CD4-positive, alpha-beta T cell treated with Interleukin-10 for 1 hour (primary cell): ENCODE results near the gene ZFP37.
"Not testable (repeated sequence)": the region's sequence is repeated elsewhere in the genome, so short reads cannot be mapped to it uniquely, and the experiment has no call there.

Source experiments
- DNase-seq: peaks from one replicate; pipeline ENCODE4 v3.0.0-alpha.2; 2020

ZFP37 gene

GRCh38 chr9:113056191-113057106 is at the start of gene ZFP37:
TSS of gene ZFP37 (minus strand) at chr9:113056724. CDS start at chr9:113056688, 36 bp downstream.
- peak; percentile 79 for DNase-seq

- DNase-seq, result not testable (repeated sequence)
Measured at GRCh38 chr9:113105345-113105744, 48.8 kb upstream of the ZFP37 start.

- no peak for DNase-seq
Measured at GRCh38 chr9:113095561-113095960, 39.0 kb upstream of the ZFP37 start.

GRCh38 chr9:113089924-113090323 is 33.4 kb upstream of the ZFP37 start:
- DNase-seq, result not testable (repeated sequence)

- not testable (repeated sequence) for DNase-seq
Measured at GRCh38 chr9:113089143-113089505, 32.6 kb upstream of the ZFP37 start.

GRCh38 chr9:113088456-113089142 is 32.1 kb upstream of the ZFP37 start:
- not testable (repeated sequence) for DNase-seq

GRCh38 chr9:113062932-113063310 is 6.4 kb upstream of the ZFP37 start:
- not testable (repeated sequence) for DNase-seq

- not testable (repeated sequence) for DNase-seq
Measured at GRCh38 chr9:113062256-113062931, 5.9 kb upstream of the ZFP37 start.

- DNase-seq, result not testable (repeated sequence)
Measured at GRCh38 chr9:113061072-113061850, 4.7 kb upstream of the ZFP37 start.

GRCh38 chr9:113059581-113060284 is 3.2 kb upstream of the ZFP37 start:
- peak; percentile 22 for DNase-seq

GRCh38 chr9:113057193-113057592 is 669 bp upstream of the ZFP37 start:
- DNase-seq, result no peak

GRCh38 chr9:113042884-113043657 is 13.5 kb downstream of the ZFP37 start:
- no peak for DNase-seq

GRCh38 chr9:113026200-113026599 is 30.3 kb downstream of the ZFP37 start:
- DNase-seq, result no peak

- no peak for DNase-seq
Measured at GRCh38 chr9:113018247-113018646, 38.3 kb downstream of the ZFP37 start.

GRCh38 chr9:113012492-113012891 is 44.0 kb downstream of the ZFP37 start:
- no peak for DNase-seq

GRCh38 chr9:113011911-113012381 is 44.6 kb downstream of the ZFP37 start, which contains the start of gene ZNF883:
TSS of gene ZNF883 (minus strand) at chr9:113012192.
- DNase-seq, result peak; percentile 24

- DNase-seq, result no peak
Measured at GRCh38 chr9:113005777-113006176, 50.7 kb downstream of the ZFP37 start.

GRCh38 chr9:112997236-112997941 is 59.1 kb downstream of the ZFP37 start:
- no peak for DNase-seq
